GM18520 (cell line): ENCODE measurements around the gene TLE5.
"Not testable (repeated sequence)": the region's sequence is repeated elsewhere in the genome, so short reads cannot be mapped to it uniquely, and the experiment has no call there.

Source experiments
- ATAC-seq: cut with Tn5 transposase; IDR thresholded peaks from one replicate; pipeline ENCODE4 v1.9.1; 2021; ENCODE audit not compliant: unreplicated experiment

TLE5 gene

GRCh38 chr19:3027981-3028304 lies 34.4 kb downstream of the TLE5 start:
- ATAC-seq = no peak

- ATAC-seq = no peak
These were observed 35.0 kb downstream of the TLE5 start for GRCh38 chr19:3027292-3027691.

- ATAC-seq = no peak
These were observed 35.5 kb downstream of the TLE5 start for GRCh38 chr19:3026768-3027167.

- no peak for ATAC-seq
These were observed 36.8 kb downstream of the TLE5 start for GRCh38 chr19:3025549-3025886.

GRCh38 chr19:3024870-3025548 lies 37.3 kb downstream of the TLE5 start:
- no peak for ATAC-seq

- ATAC-seq = no peak
These were observed 37.8 kb downstream of the TLE5 start for GRCh38 chr19:3024509-3024869.

GRCh38 chr19:3020321-3020960 lies 41.9 kb downstream of the TLE5 start:
- ATAC-seq = no peak

- ATAC-seq = no peak
These were observed 43.0 kb downstream of the TLE5 start for GRCh38 chr19:3019211-3019854.

- ATAC-seq = no peak
These were observed 44.4 kb downstream of the TLE5 start for GRCh38 chr19:3017923-3018322.

- ATAC-seq = no peak
These were observed 46.9 kb downstream of the TLE5 start for GRCh38 chr19:3015126-3016057.

GRCh38 chr19:3014135-3014534 lies 48.2 kb downstream of the TLE5 start:
- no peak for ATAC-seq

- ATAC-seq = no peak
These were observed 49.0 kb downstream of the TLE5 start for GRCh38 chr19:3013263-3013725.

GRCh38 chr19:3012621-3013262 lies 49.6 kb downstream of the TLE5 start:
- ATAC-seq = no peak

- ATAC-seq = not testable (repeated sequence)
These were observed 50.2 kb downstream of the TLE5 start for GRCh38 chr19:3012059-3012458.

GRCh38 chr19:3010871-3011270 lies 51.4 kb downstream of the TLE5 start:
- ATAC-seq = no peak

- no peak for ATAC-seq
These were observed 53.3 kb downstream of the TLE5 start for GRCh38 chr19:3008994-3009393.

GRCh38 chr19:3007975-3008374 lies 54.3 kb downstream of the TLE5 start:
- no peak for ATAC-seq

- ATAC-seq = no peak
These were observed 56.1 kb downstream of the TLE5 start for GRCh38 chr19:3006075-3006767.

- no peak for ATAC-seq
These were observed 57.0 kb downstream of the TLE5 start for GRCh38 chr19:3005345-3005744.

- ATAC-seq = no peak
These were observed 57.8 kb downstream of the TLE5 start for GRCh38 chr19:3004522-3004921.
